Measurements from ENCODE around the gene ADGRD1.

- no peak for TF ChIP-seq ZNF565 (CRISPR knock-in tag; conservative IDR thresholded peaks at IDR 0.05; ENCODE audit: low read depth)
- TF ChIP-seq RARB (CRISPR knock-in tag; IDR thresholded peaks at IDR 0.05) = no peak
- no peak for TF ChIP-seq POU6F1 (CRISPR knock-in tag; IDR thresholded peaks at IDR 0.05; ENCODE audit: borderline replicate concordance, low read depth)
- no peak for TF ChIP-seq ZFP3 (CRISPR knock-in tag; IDR thresholded peaks at IDR 0.05)
- TF ChIP-seq ZNF8 (CRISPR knock-in tag; IDR thresholded peaks at IDR 0.05) = no peak
- TF ChIP-seq SNAI2 (CRISPR knock-in tag; IDR thresholded peaks at IDR 0.05) = no peak
- no peak for TF ChIP-seq PATZ1 (CRISPR knock-in tag; IDR thresholded peaks at IDR 0.05; ENCODE audit: borderline replicate concordance)
- TF ChIP-seq CREB5 (CRISPR knock-in tag; IDR thresholded peaks at IDR 0.05; ENCODE audit: low read depth) = no peak
- TF ChIP-seq TSHZ2 (CRISPR knock-in tag; IDR thresholded peaks at IDR 0.05) = no peak
Measured at GRCh38 chr12:131063960-131064359, 110.3 kb downstream of the ADGRD1 start.
